Left lung (tissue), 10 donors: ENCODE measurements around the gene KLHL35. TPM values are rescaled to one million over a fixed set of nuclear protein-coding genes. Genes with fewer than 3 reads are reported as not detected.
"Not testable (repeated sequence)": the region's sequence is repeated elsewhere in the genome, so short reads cannot be mapped to it uniquely, and the experiment has no call there.

Experiments used
- ATAC-seq: fragments of 200-7000 bp; cut with Tn5 transposase; one replicate; pipeline ENCODE4 v1.9.1; 2020; ENCODE audit warnings: moderate library complexity
- DNase-seq, 4 donors: peaks; one replicate each; pipeline ENCODE4 v3.0.0-alpha.2; 2013 to 2020
- H3K27ac ChIP-seq, 2 donors: fragments of 200-600 bp; sonication (generic) in 1 of 2; one replicate each; pipeline versions ENCODE4 v1.5.0 to v1.8.0; 2020 to 2021
- H3K27me3 ChIP-seq, 2 donors: fragments of 200-600 bp; sonication (generic) in 1 of 2; one replicate each; pipeline versions ENCODE4 v1.5.0 to v1.8.0; 2020 to 2021
- H3K36me3 ChIP-seq, 2 donors: fragments of 200-600 bp; sonication (generic) in 1 of 2; one replicate each; pipeline versions ENCODE4 v1.5.0 to v1.8.0; 2020 to 2021
- H3K4me1 ChIP-seq, 2 donors: fragments of 200-600 bp; one replicate each; pipeline ENCODE4 v1.8.0; 2021
- H3K4me3 ChIP-seq, 2 donors: fragments of 200-600 bp; sonication (generic) in 1 of 2; one replicate each; pipeline versions ENCODE4 v1.5.0 to v1.8.0; 2020 to 2021; ENCODE audit warnings: mild to moderate bottlenecking in 1 of 2
- H3K9me3 ChIP-seq, 2 donors: fragments of 200-600 bp; sonication (generic) in 1 of 2; one replicate each; pipeline versions ENCODE4 v1.5.0 to v1.8.0; 2020 to 2021
- CTCF ChIP-seq, 2 donors: fragments of 200-600 bp; sonication (generic) in 1 of 2; IDR thresholded peaks; one replicate each; pipeline versions ENCODE4 v1.5.0 to v1.8.0; 2021; ENCODE audit warnings: antibody characterized with exemption in 2 of 2
- intact Hi-C, 2 donors: fragments of 100-400 bp; cut with DNase I; formaldehyde crosslinking; loops; one replicate each; pipeline versions ENCODE4 v1.11.2 to v1.14.2; 2022
- polyA plus RNA-seq, 6 donors: library from polyadenylated mRNA; unstranded; fragments of 120-200 nt; gene quantifications; one replicate each; pipeline ENCODE4 v1.2.1, GENCODE V29; 2013; ENCODE audit not compliant: insufficient read length in 6 of 6
- total RNA-seq, 2 donors: library from RNA; stranded (reverse); fragmentation: NEBNext Ultra II Directional; extraction: Animal tissue kit (Norgen Biotek cat#: 25700); gene quantifications; one replicate each; pipeline ENCODE4 v1.2.1, GENCODE V29; 2021
- donor health status: DM: no; HTN: yes; CAD: no.
- donor health status: DM: no; HTN: no; CAD: no.

The KLHL35 gene
- total and polyA plus RNA-seq, 8 donors: 1.1 to 2.1 (median 1.3) TPM

DNA sequence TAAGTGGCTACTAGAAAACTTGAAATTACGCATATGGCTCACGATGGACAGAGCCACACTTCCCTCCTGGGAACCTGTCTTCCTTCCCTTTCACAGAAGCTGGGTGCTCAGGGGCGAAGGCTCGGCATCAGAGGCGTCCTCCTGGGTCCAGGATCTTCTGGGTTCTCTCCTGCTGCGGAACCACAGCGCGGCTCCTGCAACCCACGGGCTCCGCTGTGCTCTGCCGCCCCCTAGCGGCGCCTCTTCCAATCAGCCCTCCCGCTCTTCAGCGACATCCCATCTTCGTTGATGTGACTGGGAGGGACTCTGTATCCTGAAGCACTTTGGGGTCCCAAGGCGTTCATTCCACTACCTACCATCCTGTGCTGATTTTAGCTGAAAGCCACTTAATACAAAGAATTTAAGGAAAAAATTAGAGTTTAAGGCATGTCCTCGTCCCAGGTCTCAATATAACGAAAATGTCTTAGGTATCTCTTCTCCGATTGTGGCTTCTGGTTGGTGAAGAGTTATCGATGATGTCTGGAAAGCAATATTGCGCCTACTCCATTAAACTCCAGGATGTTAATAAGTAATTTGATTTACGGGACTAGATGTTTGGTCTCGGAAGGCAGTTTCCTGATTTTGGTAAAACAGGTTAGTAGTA is 48.4 kb downstream of the KLHL35 start:
- Histone ChIP-seq H3K36me3 (no peaks in the 10 kb centered on the region), H3K27me3 (no peaks in the 10 kb centered on the region), H3K4me3 (no peak overlapping the region), H3K4me1 (peaks cover 10 to 48% of the 10 kb centered on the region in 2 donors), H3K9me3 (no peaks in the 10 kb centered on the region), H3K27ac (no peak overlapping the region)
- intact Hi-C loops: loop anchor here (2.0 to 10.0 kb wide), 3 partner anchors 56 to 104 kb away; no protein-coding TSS in a partner anchor
- ATAC-seq (peak; percentile 80), DNase-seq (peak; percentile 72 to 98 (median 80))
- TF ChIP-seq CTCF (IDR thresholded peaks at IDR 0.05): peak; percentile 96

- no peaks in the 10 kb centered on the region for H3K9me3 ChIP-seq
- no peak for TF ChIP-seq CTCF (IDR thresholded peaks at IDR 0.05)
- no peak overlapping the region for H3K27ac ChIP-seq
- H3K27me3 ChIP-seq: no peaks in the 10 kb centered on the region
- no peak overlapping the region for H3K4me3 ChIP-seq
- H3K4me1 ChIP-seq: peaks cover 6 to 41% of the 10 kb centered on the region in 2 donors
- DNase-seq (no peak), ATAC-seq (no peak)
- intact Hi-C loops: loop anchor here in 1 of 2 donors (10.0 kb wide), 1 partner anchor 98 kb away; no protein-coding TSS in a partner anchor
- no peaks in the 10 kb centered on the region for H3K36me3 ChIP-seq
Measured at GRCh38 chr11:75383246-75383645, 49.8 kb downstream of the KLHL35 start.

DNA sequence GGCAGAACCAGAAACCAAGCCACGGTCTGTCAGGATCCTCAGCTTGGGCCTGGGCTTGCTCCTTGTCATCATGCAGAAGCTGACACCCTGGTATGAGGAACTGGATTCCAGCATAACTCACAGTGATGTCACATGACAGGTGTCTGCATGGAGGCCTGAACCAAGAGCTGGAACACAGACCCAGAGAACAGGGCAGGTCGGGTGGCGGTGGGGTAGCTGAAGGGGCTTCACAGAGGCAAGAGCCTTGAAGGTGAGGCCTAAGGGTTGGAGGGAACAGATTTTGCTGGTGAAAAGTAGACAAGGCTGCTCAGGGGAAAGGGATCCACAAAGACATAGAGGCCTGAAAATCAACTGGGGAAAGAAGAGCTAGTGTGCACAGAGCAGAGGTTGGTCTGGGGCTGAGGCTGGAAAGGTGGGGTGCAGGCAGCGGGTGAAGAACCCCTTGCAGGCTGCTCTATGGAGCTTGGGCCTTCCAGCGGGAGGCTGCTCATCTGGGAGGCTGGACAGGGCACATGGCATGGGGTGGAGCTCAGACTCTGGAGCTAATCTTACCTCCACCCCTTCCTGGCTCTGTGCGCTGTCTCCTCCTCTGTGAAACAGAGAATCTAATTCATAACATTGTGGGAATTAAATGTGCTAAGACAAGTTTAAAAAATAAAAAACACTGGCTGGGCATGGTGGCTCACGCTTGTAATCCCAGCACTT is 52.1 kb downstream of the KLHL35 start:
- no peaks in the 10 kb centered on the region for H3K36me3 ChIP-seq
- DNase-seq: peak in 1 of 4 donors; percentile 48
- no peak for TF ChIP-seq CTCF (IDR thresholded peaks at IDR 0.05)
- no peak overlapping the region for H3K4me3 ChIP-seq
- intact Hi-C loops: loop anchor here in 1 of 2 donors (10.0 kb wide), 1 partner anchor 96 kb away; no protein-coding TSS in a partner anchor
- no peaks in the 10 kb centered on the region for H3K9me3 ChIP-seq
- H3K4me1 ChIP-seq: peaks cover 5 to 42% of the 10 kb centered on the region in 2 donors
- no peaks in the 10 kb centered on the region for H3K27me3 ChIP-seq
- ATAC-seq: peak; percentile 78
- no peak overlapping the region for H3K27ac ChIP-seq

DNA sequence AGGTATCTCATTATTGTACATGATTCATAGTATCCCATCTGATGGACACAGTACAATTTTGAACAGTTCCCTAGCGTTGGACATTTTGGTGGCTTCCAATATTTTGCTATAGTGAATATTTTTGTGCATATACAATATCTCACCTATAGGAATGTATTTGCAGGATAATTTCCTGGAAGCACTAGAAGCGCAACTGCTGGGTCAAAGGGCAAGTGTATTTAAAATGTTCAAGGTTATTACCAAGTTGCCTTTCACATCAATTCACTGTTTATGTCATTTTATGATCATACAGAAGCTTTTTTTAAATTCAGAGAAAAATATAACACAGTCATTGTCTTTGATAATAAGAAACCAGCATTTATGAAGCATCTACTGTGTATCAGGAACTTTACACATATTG is 52.8 kb downstream of the KLHL35 start:
- no peak for TF ChIP-seq CTCF (IDR thresholded peaks at IDR 0.05)
- H3K27me3 ChIP-seq: no peaks in the 10 kb centered on the region
- H3K36me3 ChIP-seq: no peaks in the 10 kb centered on the region
- peaks cover 5 to 44% of the 10 kb centered on the region in 2 donors for H3K4me1 ChIP-seq
- intact Hi-C loops: loop anchor here in 1 of 2 donors (10.0 kb wide), 1 partner anchor 95 kb away; no protein-coding TSS in a partner anchor
- no peak overlapping the region for H3K4me3 ChIP-seq
- no peaks in the 10 kb centered on the region for H3K9me3 ChIP-seq
- no peak for DNase-seq
- no peak for ATAC-seq
- no peak overlapping the region for H3K27ac ChIP-seq

DNA sequence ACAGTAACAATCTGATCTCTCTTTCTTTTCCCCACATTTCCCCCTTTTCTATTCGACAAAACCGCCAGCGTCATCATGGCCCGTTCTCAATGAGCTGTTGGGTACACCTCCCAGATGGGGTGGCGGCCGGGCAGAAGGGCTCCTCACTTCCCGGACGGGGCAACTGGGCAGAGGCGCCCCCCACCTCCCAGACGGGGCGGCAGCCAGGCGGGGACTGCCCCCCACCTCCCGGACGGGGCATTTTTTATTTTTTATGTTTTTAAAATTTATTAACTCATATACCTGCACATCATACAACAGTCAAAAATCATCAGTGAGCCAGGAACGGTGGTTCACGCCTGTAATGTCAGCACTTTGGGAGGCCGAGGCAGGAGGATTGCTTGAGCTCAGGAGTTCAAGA is 54.2 kb downstream of the KLHL35 start:
- H3K4me3 ChIP-seq, H3K36me3 ChIP-seq, H3K9me3 ChIP-seq, intact Hi-C loops, H3K27me3 ChIP-seq, ATAC-seq, H3K27ac ChIP-seq, DNase-seq: not testable (repeated sequence)
- H3K4me1 ChIP-seq: peaks cover 0 to 35% of the 10 kb centered on the region in 2 donors
